ENCODE measurements around the gene MCC.
"Not testable (repeated sequence)": the region's sequence is repeated elsewhere in the genome, so short reads cannot be mapped to it uniquely, and the experiment has no call there.

Gene MCC

DNA sequence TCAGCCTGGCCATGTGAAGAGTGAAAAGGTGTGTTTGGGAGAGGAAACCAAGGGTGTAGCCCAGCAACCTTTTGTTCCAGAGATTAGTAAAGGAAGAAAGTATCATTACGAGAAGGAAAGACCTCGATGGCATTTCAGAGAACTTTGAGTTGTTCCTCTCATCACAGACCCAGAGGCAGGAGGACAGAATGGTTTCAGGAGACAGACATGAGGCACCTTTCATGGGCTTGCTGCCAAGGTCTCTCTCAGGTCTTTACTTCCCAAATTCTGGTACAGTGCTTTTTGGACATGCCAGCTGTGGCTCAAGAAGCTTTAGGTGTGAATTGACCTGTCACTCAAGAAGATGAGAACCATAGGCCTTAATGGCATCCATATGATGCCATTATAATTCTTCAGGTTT lies 2.8 kb upstream of the MCC start:
- DNase-seq (ENCODE audit: low read depth in 1 of 2, low spot score in 1 of 2), result no peak

DNA sequence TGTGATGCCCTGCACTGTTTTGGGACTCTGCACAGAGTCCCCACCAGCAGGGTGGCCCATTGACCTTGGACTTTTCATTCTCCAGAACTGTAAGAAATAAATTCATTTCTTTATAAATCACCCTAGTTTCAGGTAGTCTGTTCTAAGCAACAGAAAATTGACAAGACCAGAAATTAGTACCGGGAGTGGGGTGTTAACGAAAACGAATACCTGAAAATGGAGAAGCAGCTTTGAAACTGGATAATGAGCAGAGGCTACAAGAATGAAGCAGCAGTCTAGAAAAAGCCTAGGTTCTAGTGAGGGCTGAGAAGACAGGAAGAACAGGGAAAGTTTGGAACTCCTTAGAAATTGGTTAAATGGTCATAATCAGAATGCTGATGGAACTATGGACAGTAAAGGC lies 2.1 kb upstream of the MCC start:
- no peak for DNase-seq (ENCODE audit: low read depth in 1 of 2, low spot score in 1 of 2)

DNA sequence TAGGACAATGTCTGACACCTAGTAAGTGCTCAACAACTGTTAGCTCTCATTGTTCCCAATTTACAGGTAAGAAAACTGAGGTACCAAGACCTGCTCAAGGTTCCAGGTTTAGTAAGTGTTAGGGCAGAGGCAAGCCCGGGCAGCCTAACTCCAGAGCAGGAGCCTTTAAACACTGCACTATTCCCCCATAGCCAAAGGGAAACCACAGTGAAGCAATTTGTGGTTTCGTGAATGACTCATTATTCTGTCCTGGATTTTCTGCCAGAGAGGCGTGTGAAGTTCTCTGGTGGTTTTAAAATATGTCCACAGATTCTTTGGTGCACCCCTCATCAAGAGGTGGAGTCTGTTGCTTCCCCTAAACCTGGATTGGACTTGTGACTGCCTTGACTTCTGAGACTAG lies 1.0 kb upstream of the MCC start:
- DNase-seq (ENCODE audit: low read depth in 1 of 2, low spot score in 1 of 2), result no peak

DNA sequence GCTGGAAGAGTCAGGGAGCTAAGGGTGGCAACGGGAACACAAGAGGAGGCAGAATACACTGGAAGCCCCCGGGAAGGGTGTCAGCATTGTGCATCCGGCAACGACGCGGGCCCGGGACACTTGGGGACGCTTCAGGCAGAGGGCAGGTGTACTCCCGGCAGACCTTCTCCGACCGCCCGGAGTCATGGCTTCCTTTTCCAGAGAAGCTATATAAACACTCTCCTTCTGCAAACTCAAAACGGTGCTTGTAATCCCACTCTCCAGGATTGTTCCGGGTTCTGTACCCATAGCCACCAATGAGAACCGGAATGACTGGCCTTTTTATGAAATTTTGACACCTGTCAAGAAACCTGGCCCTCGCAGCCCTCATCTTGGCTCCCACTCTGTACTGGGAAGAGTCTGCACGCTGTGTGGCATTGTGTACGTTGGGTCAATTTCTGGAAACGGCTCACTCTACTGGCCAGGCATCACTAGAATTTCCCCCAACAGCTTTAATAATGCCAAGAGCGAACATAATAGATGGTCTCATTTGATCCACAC lies 462 bp upstream of the MCC start:
- no peak for DNase-seq (ENCODE audit: low read depth in 1 of 2, low spot score in 1 of 2)

DNA sequence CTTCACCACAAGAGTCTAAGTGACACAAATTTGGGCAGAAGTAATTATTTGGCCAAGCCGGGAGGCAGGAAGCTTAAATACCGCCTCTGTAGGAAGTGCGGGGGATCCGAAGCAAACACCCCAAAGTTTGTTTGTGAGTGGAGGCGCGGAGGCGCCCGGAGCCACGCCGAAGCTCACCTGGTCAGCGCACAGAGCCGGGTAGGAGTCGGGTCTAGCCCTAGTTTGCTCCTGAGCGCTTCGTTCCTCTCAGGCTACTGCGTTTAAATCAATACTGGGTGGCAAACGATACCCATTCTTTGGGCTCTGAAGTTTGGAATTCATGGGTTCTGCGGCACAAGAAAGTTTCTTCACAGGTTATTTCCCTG lies 855 bp downstream of the MCC start:
- no peak for DNase-seq (ENCODE audit: low read depth in 1 of 2, low spot score in 1 of 2)

DNA sequence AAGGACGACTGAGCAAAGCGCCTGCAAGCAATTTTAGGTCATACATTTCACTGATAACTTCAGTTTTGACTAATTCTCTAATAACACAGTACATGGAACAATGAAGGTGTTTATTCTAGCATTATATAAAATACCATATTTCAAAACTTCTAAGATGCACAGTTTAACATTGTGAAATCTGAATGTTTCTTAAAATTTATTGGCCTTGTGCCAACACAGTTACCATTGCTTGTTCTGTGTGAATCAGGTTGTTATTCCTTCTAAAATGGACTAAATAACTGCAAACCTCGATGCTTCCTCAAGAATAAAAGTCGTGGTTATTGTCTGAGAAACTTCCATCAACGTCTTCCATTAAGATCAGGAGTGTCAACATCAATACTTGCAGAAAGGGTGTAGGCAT lies 8.0 kb downstream of the MCC start:
- DNase-seq (ENCODE audit: low read depth in 1 of 2, low spot score in 1 of 2), result no peak

DNA sequence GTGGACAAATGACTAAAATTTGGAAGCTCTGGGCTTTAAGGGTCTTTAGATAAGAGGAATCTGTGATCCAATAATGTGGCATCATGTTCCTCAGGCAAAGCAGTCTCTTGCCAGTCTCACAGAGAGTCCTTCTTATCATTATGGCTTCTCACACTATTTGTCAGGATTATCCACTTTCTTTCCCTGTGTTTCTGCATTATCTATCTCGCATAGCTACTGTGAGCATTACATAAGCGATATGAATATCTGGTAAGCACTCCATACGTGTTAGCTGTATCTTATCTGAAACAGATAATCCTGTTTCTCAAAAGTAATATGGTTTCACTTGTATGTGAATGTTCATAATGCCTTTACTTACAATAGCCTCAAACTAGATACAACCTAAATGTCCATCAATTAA lies 9.6 kb downstream of the MCC start:
- no peak for DNase-seq (ENCODE audit: low read depth in 1 of 2, low spot score in 1 of 2)

DNA sequence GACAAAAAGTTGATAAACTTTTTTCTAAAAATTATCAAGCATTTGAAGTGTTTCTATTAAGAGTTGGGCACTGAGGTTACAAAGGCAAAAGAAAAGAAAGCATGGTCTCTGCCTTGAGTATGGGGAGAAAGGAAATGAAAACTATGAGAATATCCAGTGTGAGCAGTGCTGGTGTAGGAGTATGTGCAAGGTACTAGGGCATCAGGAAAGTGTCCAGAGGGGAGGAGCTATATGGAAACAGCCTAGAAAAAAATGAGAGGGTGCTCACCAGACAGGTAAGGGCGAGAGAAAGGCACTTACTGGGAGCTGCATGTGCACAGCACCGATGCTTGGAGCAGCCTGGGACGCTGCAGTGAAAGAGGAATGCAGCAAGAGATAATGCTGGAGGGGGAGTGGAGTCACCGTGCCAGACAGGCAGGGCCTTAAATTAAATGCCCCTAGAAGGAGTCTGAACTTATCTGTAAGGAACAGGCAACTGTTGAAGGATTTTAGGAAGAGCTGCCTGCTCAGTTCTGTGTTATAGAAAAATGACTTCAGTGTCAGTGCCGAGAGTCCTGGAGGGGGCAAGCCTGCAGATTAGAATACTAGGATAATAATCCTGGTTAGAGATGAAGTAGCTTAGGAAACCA lies 14.0 kb downstream of the MCC start:
- no peak for DNase-seq (ENCODE audit: low read depth in 1 of 2, low spot score in 1 of 2)

DNA sequence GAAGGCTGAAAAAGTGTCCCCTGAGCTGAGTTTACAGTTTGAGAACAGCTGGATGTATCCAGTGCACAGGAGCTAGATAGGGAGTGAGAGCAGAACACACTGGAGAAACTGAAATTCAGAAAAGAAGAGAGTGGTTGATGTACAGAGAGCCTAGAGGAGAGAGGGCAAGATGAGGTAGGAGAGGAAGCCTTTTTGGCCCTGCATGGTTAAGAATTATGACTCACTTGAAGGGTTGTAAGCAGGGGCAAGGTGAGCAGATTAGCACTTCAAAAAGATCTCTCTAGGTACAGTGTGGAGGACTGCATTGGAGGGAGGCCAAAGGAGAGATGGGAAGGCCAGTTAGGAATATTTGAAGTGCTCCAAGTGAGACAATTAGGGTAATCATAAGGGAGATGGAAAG lies 25.2 kb downstream of the MCC start:
- no peak for DNase-seq (ENCODE audit: low read depth in 1 of 2, low spot score in 1 of 2)

DNA sequence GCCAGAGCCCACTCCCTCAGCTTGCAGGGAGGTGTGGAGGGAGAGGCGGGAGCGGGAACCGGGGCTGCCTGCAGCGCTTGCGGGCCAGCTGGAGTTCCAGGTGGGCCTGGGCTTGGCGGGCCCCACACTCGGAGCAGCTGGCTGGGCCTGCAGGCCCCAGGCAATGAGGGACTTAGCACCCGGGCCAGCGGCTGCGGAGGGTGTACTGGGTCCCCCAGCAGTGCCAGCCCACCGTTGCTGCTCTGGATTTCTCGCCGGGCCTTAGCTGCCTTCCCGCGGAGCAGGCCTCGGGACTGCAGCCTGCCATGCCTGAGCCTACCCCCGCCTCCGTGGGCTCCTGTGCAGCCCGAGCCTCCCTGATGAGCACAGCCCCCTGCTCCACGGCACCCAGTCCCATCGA lies 31.1 kb downstream of the MCC start:
- not testable (repeated sequence) for DNase-seq (ENCODE audit: low read depth in 1 of 2, low spot score in 1 of 2)

DNA sequence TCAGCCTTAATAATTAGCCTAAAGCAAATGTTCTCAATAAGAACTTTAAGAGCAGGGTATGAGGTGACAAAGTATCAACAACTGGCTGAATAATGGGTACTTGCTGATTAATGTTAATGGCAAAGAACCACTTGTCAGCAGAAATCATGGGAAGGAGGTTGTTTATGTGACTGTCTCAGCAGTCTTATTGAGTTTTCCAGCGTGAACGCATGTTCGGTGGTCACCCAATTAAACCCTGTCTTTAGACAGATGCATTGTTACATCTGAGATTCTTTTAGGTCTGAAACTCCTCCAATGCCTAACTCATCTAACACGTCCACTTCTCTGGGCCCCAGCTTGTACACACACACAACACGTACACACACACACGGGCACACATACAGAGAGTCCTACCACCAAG lies 35.3 kb downstream of the MCC start:
- DNase-seq (ENCODE audit: low read depth in 1 of 2, low spot score in 1 of 2), result no peak

DNA sequence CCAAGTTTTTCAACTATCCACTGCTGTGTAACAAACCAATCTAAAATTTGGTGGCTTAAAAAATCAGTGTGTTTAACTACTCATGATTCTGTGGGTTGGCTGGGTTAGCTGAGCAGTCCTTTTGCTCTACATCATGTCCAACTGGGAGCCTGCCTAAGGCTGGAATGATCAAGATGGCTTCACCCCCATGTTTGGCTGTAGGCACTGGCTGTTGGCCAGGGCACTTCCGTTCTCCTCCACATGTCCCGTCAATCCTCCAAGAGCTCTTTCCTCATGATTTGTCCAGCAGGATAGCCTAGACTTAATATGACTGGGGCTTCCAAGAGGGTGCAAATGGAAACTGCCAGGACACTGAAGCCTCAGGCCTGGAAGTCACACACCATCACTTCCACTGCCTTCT lies 36.5 kb downstream of the MCC start:
- no peak for DNase-seq (ENCODE audit: low read depth in 1 of 2, low spot score in 1 of 2)

DNA sequence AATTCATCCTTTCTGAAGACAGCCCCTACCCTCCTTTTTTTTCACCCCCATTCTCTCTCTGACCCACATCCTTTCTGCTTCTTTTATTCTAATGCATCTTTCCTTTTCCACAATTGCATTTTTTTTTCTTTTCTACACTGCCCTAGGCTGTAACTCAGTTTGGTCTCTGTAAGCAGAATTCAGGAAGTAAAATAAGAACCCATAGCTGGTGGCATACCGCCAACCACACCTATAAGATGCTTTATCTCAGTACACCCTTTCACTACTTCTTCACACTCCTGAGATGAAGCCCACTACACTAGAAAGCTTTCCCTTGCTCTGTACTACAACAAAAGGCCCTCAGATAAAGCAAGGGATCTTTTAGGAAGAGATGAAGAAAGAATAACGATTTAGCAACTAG lies 37.3 kb downstream of the MCC start:
- DNase-seq (ENCODE audit: low read depth in 1 of 2, low spot score in 1 of 2), result no peak

DNA sequence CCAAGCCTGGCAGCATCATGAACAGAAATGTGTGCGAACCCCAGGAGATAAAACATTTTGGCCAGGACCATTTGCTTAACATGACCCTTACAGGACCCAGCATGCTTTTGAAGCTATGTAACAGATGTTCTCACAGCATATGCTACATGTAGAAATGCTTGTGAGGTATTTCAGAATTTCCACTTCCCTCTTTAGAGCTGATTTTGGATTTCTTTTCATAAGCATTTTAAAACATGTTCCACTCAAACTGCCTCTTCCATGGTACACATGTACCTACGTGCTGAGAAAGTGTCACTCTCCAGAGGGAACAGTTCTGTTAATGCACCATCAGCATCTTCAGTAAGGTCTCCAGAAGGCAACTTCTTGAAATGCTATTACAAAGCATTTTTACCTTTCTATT lies 37.8 kb downstream of the MCC start:
- no peak for DNase-seq (ENCODE audit: low read depth in 1 of 2, low spot score in 1 of 2)

DNA sequence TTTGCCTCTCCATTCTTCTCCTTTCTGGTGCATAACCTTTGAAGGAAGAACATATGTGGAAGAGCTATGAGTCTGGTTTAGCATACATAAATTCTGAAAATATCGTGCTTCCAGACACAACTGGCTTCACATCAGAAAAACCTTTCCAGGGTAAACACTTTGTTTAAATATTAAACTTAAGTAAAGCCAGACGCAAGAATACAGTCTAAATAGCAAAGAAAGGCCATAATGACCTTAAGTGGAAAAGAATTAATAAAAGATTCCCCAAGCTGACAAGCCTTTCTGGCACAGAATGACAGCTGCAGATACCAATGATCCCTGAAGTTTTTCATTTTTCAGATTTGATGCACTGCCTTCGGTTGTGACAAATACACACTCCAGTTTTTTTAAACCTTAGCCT lies 40.0 kb downstream of the MCC start:
- no peak for DNase-seq (ENCODE audit: low read depth in 1 of 2, low spot score in 1 of 2)

DNA sequence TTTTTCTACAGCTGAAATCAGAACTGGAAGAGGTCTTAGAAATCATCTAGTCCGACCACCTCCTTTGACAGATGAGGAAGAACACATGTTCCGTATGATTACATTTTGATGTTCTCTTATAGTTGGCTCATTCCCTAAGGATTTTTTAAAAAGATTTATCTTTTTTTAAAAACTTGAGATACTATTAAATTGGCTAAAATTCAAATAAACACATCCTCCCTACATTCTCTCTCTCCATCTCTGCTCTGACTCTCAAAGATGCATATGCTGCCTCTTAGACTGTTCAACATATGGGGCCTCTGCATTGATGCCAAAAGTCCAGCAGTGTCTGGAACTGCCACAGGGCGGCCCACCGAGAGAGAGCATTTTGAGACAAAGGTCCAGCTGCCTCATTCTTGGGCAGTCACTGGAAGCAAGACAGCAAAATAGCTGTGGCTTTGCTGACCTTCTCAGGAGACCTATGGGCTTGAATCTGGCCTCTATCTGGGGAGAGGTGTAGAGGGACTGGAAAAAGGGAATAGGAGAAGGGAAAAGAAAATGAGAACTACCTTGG lies 40.7 kb downstream of the MCC start:
- DNase-seq (ENCODE audit: low read depth in 1 of 2, low spot score in 1 of 2), result no peak

DNA sequence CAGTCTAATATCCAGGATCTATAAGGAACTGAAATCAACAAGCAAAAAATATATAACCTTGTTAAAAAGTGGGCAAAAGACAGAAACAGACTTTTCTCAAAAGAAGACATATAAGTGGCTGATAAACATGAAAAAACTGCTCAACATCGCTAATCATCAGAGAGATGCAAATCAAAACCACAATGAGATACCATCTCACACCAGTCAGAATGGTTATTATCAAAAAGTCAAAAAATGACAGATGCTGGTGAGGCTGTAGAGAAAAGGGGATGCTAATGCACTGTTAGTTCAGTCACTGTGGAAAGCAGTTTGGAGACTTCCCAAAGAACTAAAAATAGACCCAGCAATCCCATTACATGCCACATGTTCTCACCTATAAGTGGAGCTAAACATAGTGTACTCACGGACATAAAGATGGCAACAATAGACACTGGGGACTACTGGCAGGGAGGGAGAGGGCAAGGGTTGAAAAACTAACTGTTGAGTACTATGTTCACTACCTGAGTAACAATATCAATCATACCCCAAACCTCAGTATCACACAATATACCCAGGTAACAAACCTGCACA lies 41.8 kb downstream of the MCC start:
- DNase-seq (ENCODE audit: low read depth in 1 of 2, low spot score in 1 of 2), result no peak

DNA sequence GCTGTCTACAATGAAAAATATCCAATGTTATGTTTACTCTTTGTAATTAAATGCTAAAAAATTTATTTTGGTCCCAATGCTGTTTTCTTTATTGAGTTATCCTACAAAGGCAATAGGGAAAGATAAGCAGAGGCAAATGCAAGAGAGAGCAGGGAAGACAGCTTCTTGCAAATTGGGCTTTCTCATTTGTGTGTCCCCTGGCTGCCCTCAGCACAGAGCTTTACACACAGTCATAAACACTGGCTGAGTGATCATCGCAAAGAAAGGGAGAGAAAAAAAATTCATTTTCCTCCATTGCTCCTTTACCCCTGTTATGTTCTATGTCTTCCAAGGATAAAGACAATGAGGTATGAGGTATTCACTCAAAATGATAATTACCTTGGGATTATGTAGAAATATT lies 51.1 kb downstream of the MCC start:
- DNase-seq (ENCODE audit: low read depth in 1 of 2, low spot score in 1 of 2), result no peak

DNA sequence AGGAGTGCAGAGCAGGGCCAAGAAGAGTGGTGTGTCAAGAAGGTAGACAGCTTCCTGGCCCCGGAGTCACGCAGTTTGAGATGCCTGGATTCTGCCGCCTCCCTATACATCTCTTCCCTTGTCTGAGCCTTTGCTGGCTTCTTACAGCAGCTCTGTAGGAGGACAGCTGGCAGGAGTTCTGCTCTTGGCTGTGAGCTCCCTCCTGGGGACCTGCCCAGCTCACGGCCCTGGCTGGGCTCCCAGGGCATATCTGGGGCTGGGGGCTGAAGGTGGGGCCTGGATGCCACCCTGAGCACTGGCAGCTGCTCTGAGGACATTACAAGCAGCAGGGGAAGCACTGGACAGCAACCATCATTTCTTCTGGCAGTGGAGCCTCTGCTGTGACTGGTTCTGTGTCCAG lies 52.7 kb downstream of the MCC start:
- DNase-seq (ENCODE audit: low read depth in 1 of 2, low spot score in 1 of 2), result no peak

DNA sequence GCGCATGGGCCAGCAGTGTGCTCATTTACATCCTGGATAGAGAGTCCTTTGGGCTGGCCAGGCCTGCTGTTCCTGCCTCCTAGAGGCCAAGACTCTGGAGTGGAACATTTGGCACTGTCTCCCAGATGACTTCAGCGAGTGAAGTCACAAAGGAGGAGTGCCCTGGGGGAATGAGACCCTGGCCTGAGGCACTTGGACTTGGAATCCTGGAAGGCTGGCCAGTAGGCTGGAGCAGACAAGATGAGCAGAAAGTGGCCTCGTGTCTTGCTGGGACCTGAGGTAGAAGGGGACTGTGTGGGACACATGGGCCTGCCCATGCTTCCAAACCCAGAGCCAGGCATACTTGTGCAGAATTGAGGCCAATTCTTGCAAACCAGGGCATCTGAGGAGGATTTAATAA lies 53.4 kb downstream of the MCC start, which contains the start of gene TSSK1B:
Gene TSSK1B, minus strand, starts transcription at position 101 of the 400 bp plus-strand sequence. CDS start 150 bp downstream, outside the sequence.
- DNase-seq (ENCODE audit: low read depth in 1 of 2, low spot score in 1 of 2), result no peak

DNA sequence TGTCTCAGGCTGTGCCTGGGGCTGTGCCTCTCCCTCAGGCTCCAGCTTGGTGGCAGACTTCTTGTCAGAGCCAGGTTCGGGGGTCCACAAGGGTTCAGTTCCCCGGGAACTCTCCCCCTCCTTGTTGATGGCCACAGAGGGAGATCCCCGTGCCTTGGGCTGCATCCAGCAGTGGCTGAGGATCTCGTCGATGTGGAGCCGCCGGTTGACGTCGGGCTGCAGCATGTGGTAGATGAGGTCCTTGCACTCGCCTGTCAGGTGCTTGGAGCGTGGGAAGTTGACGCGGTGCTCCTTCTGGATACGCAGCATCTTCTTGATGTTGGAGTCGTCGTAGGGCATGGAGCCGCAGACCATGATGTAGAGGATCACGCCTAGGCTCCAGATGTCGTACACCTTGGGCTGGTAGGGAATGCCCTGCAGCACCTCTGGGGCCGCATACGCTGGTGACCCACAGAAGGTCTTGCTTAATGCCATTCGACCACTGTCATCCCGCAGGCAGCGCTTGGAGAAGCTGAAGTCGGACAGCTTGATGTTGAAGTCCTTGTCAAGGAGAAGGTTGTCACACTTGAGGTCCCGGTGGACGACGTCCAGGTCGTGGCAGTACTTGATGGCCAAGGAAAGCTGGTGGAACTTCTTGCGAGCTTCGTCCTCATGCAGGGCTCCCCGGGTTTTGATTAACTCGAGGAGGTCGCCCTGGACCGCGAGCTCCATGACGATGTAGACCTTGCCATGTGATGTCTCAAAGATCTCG lies 54.2 kb downstream of the MCC start:
- DNase-seq (ENCODE audit: low read depth in 1 of 2, low spot score in 1 of 2), result no peak

DNA sequence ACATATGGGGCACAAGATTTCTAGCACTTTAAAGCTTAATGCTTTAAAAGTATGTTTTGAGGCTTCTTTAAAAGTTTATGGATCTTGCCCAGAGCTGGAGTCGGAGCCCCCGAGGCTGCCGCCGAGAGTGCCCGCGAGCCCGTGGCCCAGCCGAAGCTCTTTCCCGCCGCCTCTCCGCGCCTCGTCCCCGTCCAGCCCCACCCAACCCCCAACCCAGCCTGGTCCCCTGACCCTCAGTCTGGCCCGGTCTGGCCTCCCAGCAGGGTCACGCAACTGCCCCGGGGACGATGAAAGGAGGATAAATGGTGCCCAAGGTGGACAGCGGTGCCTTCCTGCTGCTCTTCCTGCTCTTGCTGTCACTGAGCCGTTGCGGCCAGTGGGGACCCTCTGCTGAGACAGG lies 55.2 kb downstream of the MCC start:
- DNase-seq (ENCODE audit: low read depth in 1 of 2, low spot score in 1 of 2), result no peak

Measured in stimulated activated CD4-positive, alpha-beta T cell treated with anti-CD3 and anti-CD28 coated beads, Interleukin-15, amount 100 ng/mL, for 1 hour (primary cell).